SK-N-SH treated with all-trans-retinoic acid at 6 μM for 48 hours (cell line): ENCODE measurements around the gene EBF4.

Source experiments
- ATAC-seq: fragments of 200-7000 bp; cut with Tn5 transposase; 3 replicates; pipeline ENCODE4 v1.9.1; 2020; ENCODE audit warnings: mild to moderate bottlenecking, moderate library complexity
- ARNTL ChIP-seq: fragments of 450-650 bp; formaldehyde crosslinking; IDR thresholded peaks from 2 replicates; pipeline ENCODE4 v1.5.0; 2020; ENCODE audit warnings: low read depth, mild to moderate bottlenecking, moderate library complexity, borderline replicate concordance
- BACH2 ChIP-seq: fragments of 250-450 bp; sonication (Bioruptor Pico); IDR thresholded peaks from 2 replicates; pipeline ENCODE4 v1.9.0; 2021; ENCODE audit warnings: mild to moderate bottlenecking, borderline replicate concordance
- CSDC2 ChIP-seq: fragments of 250-450 bp; sonication (Bioruptor Pico); IDR thresholded peaks from 2 replicates; pipeline ENCODE4 v1.5.0; 2020; ENCODE audit warnings: mild to moderate bottlenecking, moderate library complexity
- CSRNP3 ChIP-seq: fragments of 250-450 bp; sonication (Bioruptor Pico); IDR thresholded peaks from 2 replicates; pipeline ENCODE4 v1.5.1; 2021; ENCODE audit warnings: mild to moderate bottlenecking, moderate library complexity
- ESRRG ChIP-seq: fragments of 250-450 bp; sonication (Bioruptor Pico); IDR thresholded peaks from 2 replicates; pipeline ENCODE4 v1.6.1; 2021; ENCODE audit warnings: mild to moderate bottlenecking
- GLIS3 ChIP-seq: fragments of 250-450 bp; sonication (Bioruptor Pico); IDR thresholded peaks from 2 replicates; pipeline ENCODE4 v1.5.0; 2020; ENCODE audit warnings: mild to moderate bottlenecking, moderate library complexity
- ISL1 ChIP-seq: fragments of 250-450 bp; sonication (Bioruptor Pico); IDR thresholded peaks from 2 replicates; pipeline ENCODE4 v2.1.2; 2022; ENCODE audit warnings: mild to moderate bottlenecking, moderate library complexity
- POU6F1 ChIP-seq: fragments of 250-450 bp; sonication (Bioruptor Pico); IDR thresholded peaks from 2 replicates; pipeline ENCODE4 v1.8.0; 2021; ENCODE audit warnings: low read depth, mild to moderate bottlenecking, moderate library complexity, borderline replicate concordance
- PPARA ChIP-seq: fragments of 250-450 bp; sonication (Bioruptor Pico); IDR thresholded peaks from 2 replicates; pipeline ENCODE4 v1.5.0; 2020; ENCODE audit warnings: mild to moderate bottlenecking, borderline replicate concordance
- RARB ChIP-seq: fragments of 250-450 bp; sonication (Bioruptor Pico); IDR thresholded peaks from 2 replicates; pipeline ENCODE4 v1.8.0; 2021; ENCODE audit warnings: mild to moderate bottlenecking, moderate library complexity
- SNAI2 ChIP-seq: fragments of 250-450 bp; sonication (Bioruptor Pico); IDR thresholded peaks from 2 replicates; pipeline ENCODE4 v1.5.0; 2020; ENCODE audit warnings: mild to moderate bottlenecking, moderate library complexity
- TCF4 ChIP-seq: fragments of 250-450 bp; sonication (Bioruptor Pico); IDR thresholded peaks from 2 replicates; pipeline ENCODE4 v1.8.0; 2021; ENCODE audit warnings: mild to moderate bottlenecking, moderate library complexity, borderline replicate concordance
- TOX ChIP-seq: fragments of 250-450 bp; sonication (Bioruptor Pico); IDR thresholded peaks from 2 replicates; pipeline ENCODE4 v1.8.0; 2021; ENCODE audit warnings: mild to moderate bottlenecking, moderate library complexity, borderline replicate concordance
- TSHZ2 ChIP-seq: fragments of 250-450 bp; sonication (Bioruptor Pico); IDR thresholded peaks from 2 replicates; pipeline ENCODE4 v1.5.0; 2020; ENCODE audit warnings: mild to moderate bottlenecking, moderate library complexity
- ZC3H10 ChIP-seq: fragments of 250-450 bp; sonication (Bioruptor Pico); IDR thresholded peaks from 2 replicates; pipeline ENCODE4 v1.5.1; 2021; ENCODE audit warnings: mild to moderate bottlenecking, moderate library complexity
- ZFP3 ChIP-seq: fragments of 250-450 bp; sonication (Bioruptor Pico); IDR thresholded peaks from 2 replicates; pipeline ENCODE4 v1.5.0; 2020; ENCODE audit warnings: mild to moderate bottlenecking, moderate library complexity
- ZFP30 ChIP-seq: fragments of 450-650 bp; formaldehyde crosslinking; IDR thresholded peaks from 2 replicates; pipeline ENCODE4 v1.5.0; 2022; ENCODE audit warnings: mild to moderate bottlenecking, moderate library complexity
- ZNF70 ChIP-seq: fragments of 450-650 bp; formaldehyde crosslinking; IDR thresholded peaks from 2 replicates; pipeline ENCODE4 v1.5.0; 2020; ENCODE audit warnings: mild to moderate bottlenecking, moderate library complexity
- ZNF8 ChIP-seq: fragments of 450-650 bp; formaldehyde crosslinking; IDR thresholded peaks from 2 replicates; pipeline ENCODE4 v1.5.0; 2020; ENCODE audit warnings: mild to moderate bottlenecking, moderate library complexity
- TF ChIP-seq, protein P1 (sequence below): fragments of 250-450 bp; sonication (Bioruptor Pico); IDR thresholded peaks from 2 replicates; pipeline ENCODE4 v1.8.0; 2020; ENCODE audit warnings: mild to moderate bottlenecking, moderate library complexity, borderline replicate concordance

EBF4 gene

DNA sequence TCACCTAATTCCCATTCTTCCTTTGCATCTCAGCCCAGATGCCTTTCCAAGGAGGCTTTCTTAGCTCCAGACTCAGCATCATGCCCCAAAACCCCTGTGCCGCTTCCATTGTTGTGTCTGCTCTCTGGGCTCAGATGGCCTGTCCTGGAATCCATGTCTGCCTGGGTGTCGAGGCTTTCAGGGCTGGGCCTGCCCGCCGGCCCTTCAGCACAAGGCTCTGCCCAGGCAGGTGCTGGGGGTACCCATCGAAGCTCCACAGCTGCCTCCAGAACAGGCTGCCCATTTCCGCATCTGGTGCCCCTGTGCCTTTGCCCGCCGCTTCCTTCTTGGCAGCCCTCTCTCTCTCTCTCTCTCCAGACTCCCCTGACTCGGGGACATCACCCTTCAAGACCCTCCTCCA, 106.7 kb downstream of the EBF4 start:
- peak; percentile 7; the same call in 2 of the 3 replicates for ATAC-seq
- no peak for TF ChIP-seq CSRNP3 (CRISPR knock-in tag)
- no peak for TF ChIP-seq ESRRG
- TF ChIP-seq BACH2 (CRISPR knock-in tag), result no peak
- TF ChIP-seq TCF4 (CRISPR knock-in tag), result no peak
- TF ChIP-seq, protein P1, sequence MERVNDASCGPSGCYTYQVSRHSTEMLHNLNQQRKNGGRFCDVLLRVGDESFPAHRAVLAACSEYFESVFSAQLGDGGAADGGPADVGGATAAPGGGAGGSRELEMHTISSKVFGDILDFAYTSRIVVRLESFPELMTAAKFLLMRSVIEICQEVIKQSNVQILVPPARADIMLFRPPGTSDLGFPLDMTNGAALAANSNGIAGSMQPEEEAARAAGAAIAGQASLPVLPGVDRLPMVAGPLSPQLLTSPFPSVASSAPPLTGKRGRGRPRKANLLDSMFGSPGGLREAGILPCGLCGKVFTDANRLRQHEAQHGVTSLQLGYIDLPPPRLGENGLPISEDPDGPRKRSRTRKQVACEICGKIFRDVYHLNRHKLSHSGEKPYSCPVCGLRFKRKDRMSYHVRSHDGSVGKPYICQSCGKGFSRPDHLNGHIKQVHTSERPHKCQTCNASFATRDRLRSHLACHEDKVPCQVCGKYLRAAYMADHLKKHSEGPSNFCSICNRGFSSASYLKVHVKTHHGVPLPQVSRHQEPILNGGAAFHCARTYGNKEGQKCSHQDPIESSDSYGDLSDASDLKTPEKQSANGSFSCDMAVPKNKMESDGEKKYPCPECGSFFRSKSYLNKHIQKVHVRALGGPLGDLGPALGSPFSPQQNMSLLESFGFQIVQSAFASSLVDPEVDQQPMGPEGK, result no peak

GRCh38 chr20:2799688-2800520, 107.3 kb downstream of the EBF4 start:
- TF ChIP-seq ZFP30 (CRISPR knock-in tag) (no peak), PPARA (no peak), GLIS3 (CRISPR knock-in tag) (no peak), TOX (CRISPR knock-in tag) (no peak), ZC3H10 (CRISPR knock-in tag) (no peak), ISL1 (CRISPR knock-in tag) (no peak), CSDC2 (CRISPR knock-in tag) (no peak), TSHZ2 (CRISPR knock-in tag) (0 out of 2 replicates have a peak, but pooled peaks have one; percentile 68), ARNTL (no peak), RARB (CRISPR knock-in tag) (no peak), ZNF70 (no peak), POU6F1 (CRISPR knock-in tag) (no peak), TCF4 (CRISPR knock-in tag) (no peak), ZFP3 (CRISPR knock-in tag) (0 out of 2 replicates have a peak, but pooled peaks have one; percentile 34), ESRRG (no peak), SNAI2 (CRISPR knock-in tag) (no peak), ZNF8 (no peak)
- TF ChIP-seq, protein P1, result no peak
- ATAC-seq, result peak; percentile 76
